GM11168 (cell line): ENCODE results near the gene PFKFB3.
"Not testable (repeated sequence)": the region's sequence is repeated elsewhere in the genome, so short reads cannot be mapped to it uniquely, and the experiment has no call there.

Source experiments
- in situ Hi-C: fragments of 300-500 bp; cut with MboI; formaldehyde crosslinking; loops from one replicate; pipeline ENCODE4 v1.12.0; 2022; ENCODE audit warnings: low sequenced_read_pairs; ENCODE audit not compliant: unreplicated experiment

The PFKFB3 gene

GRCh38 chr10:6292741-6293151, 90.0 kb downstream of the PFKFB3 start:
- in situ Hi-C loops: no loop called here

GRCh38 chr10:6296425-6296824, 93.7 kb downstream of the PFKFB3 start:
- in situ Hi-C loops: not testable (repeated sequence)

GRCh38 chr10:6296828-6297251, 94.1 kb downstream of the PFKFB3 start:
- in situ Hi-C loops: no loop called here

- in situ Hi-C loops: no loop called here
These were observed 94.8 kb downstream of the PFKFB3 start for GRCh38 chr10:6297522-6297921.

- in situ Hi-C loops: no loop called here
These were observed 95.2 kb downstream of the PFKFB3 start for GRCh38 chr10:6297951-6298381.

- in situ Hi-C loops: no loop called here
These were observed 95.7 kb downstream of the PFKFB3 start for GRCh38 chr10:6298428-6298827.

GRCh38 chr10:6299234-6299633, 96.5 kb downstream of the PFKFB3 start:
- in situ Hi-C loops: no loop called here

GRCh38 chr10:6299743-6300105, 97.0 kb downstream of the PFKFB3 start:
- in situ Hi-C loops: no loop called here

GRCh38 chr10:6300106-6300783, 97.5 kb downstream of the PFKFB3 start:
- in situ Hi-C loops: no loop called here

- in situ Hi-C loops: no loop called here
These were observed 98.2 kb downstream of the PFKFB3 start for GRCh38 chr10:6300784-6301460.

GRCh38 chr10:6301488-6302075, 98.8 kb downstream of the PFKFB3 start:
- in situ Hi-C loops: no loop called here
